GM12878 (cell line): ENCODE data around the gene NDUFV2. TPM values are rescaled to one million over a fixed set of nuclear protein-coding genes. Genes with fewer than 3 reads are reported as not detected.

Experiments
- ATAC-seq: fragments of 200-7000 bp; cut with Tn5 transposase; 3 replicates; pipeline ENCODE4 v1.9.1; 2020; ENCODE audit warnings: mild to moderate bottlenecking, moderate library complexity
- BruUV-seq: library from RNA; stranded (reverse); fragments of 400-500 nt; replicated peaks from 2 replicates; lab custom pipeline; 2021; lab: Mats Ljungman, UMichigan
- CTCF ChIA-PET: fragments of 300-600 bp; sonication (Branson Sonifier 250); formaldehyde crosslinking; extraction: SDS; loops from one replicate; lab custom pipeline; 2021; ENCODE audit warnings: inconsistent platforms; lab: Yijun Ruan, JAX
- POLR2A ChIA-PET: fragments of 350-600 bp; formaldehyde crosslinking; extraction: SDS; loops from one replicate; lab custom pipeline; 2021; ENCODE audit warnings: inconsistent platforms; lab: Charles Lee
- RAD21 ChIA-PET: fragments of 300-600 bp; sonication (Branson Sonifier 250); formaldehyde crosslinking; loops from one replicate; lab custom pipeline; 2023; ENCODE audit warnings: antibody characterized with exemption; ENCODE audit not compliant: unreplicated experiment; lab: Charles Lee
- SMC1A ChIA-PET: fragments of 300-600 bp; sonication (Branson Sonifier 250); formaldehyde crosslinking; loops from one replicate; lab custom pipeline; 2023; ENCODE audit not compliant: unreplicated experiment, uncharacterized antibody; lab: Charles Lee
- DNase-seq: peaks from one replicate; pipeline ENCODE4 v3.0.0-alpha.2; 2011; ENCODE audit warnings: low read depth, low spot score
- FAIRE-seq: peaks from 3 replicates; lab custom pipeline; 2011; peaks lifted over from hg19 to GRCh38; lab: Jason Lieb, UNC
- H2AFZ ChIP-seq: 2 replicates; pipeline ENCODE4 v1.6.0; 2011; ENCODE audit warnings: low read depth, low read length, control low read depth; ENCODE audit not compliant: control insufficient read depth
- H3K27ac ChIP-seq: 2 replicates; pipeline ENCODE4 v1.5.1; 2011; ENCODE audit warnings: control low read depth; ENCODE audit not compliant: control insufficient read depth, insufficient read depth
- H3K27me3 ChIP-seq, 2 experiments: replicated peaks in 1 of 2; 2 replicates each; pipeline versions ENCODE4 v1.6.0 to v1.6.1; 2011; ENCODE audit warnings: low read length in 1 of 2; ENCODE audit not compliant: control insufficient read depth in 2 of 2, insufficient read depth in 2 of 2
- H3K36me3 ChIP-seq, 2 experiments: 2 replicates each; pipeline ENCODE4 v1.5.1; 2011; ENCODE audit warnings: low read length in 1 of 2; ENCODE audit not compliant: control insufficient read depth in 2 of 2, insufficient read depth in 2 of 2
- H3K4me1 ChIP-seq: 2 replicates; pipeline ENCODE4 v1.6.1; 2011; ENCODE audit warnings: mild to moderate bottlenecking, low read length, moderate library complexity, mixed read lengths; ENCODE audit not compliant: control insufficient read depth, insufficient read depth
- H3K4me2 ChIP-seq: 2 replicates; pipeline ENCODE4 v1.6.0; 2011; ENCODE audit warnings: control low read depth; ENCODE audit not compliant: control insufficient read depth, insufficient read depth
- H3K4me3 ChIP-seq: fragments of 200-600 bp; sonication (generic); 2 replicates; pipeline ENCODE4 v1.5.1; 2016
- H3K79me2 ChIP-seq: 2 replicates; pipeline ENCODE4 v1.6.0; 2011; ENCODE audit warnings: low read length; ENCODE audit not compliant: control insufficient read depth, insufficient read depth
- H3K9ac ChIP-seq: 2 replicates; pipeline ENCODE4 v1.8.0; 2011; ENCODE audit warnings: low read length, control low read depth, mixed read lengths; ENCODE audit not compliant: control insufficient read depth, insufficient read depth
- H3K9me3 ChIP-seq: replicated peaks from 3 replicates; pipeline ENCODE4 v1.5.1; 2011; ENCODE audit warnings: mild to moderate bottlenecking, low read length; ENCODE audit not compliant: control insufficient read depth, insufficient read depth
- H4K20me1 ChIP-seq: 2 replicates; pipeline ENCODE4 v1.6.0; 2011; ENCODE audit not compliant: control insufficient read depth, insufficient read depth
- BCL11A ChIP-seq: IDR thresholded peaks from 2 replicates; pipeline ENCODE4 v1.6.1; 2011; ENCODE audit warnings: low read depth, low read length
- BCL3 ChIP-seq: IDR thresholded peaks from 2 replicates; pipeline ENCODE4 v1.6.1; 2011; ENCODE audit warnings: borderline replicate concordance, low read depth, mild to moderate bottlenecking, moderate library complexity, low read length; ENCODE audit not compliant: insufficient read depth, poor library complexity, severe bottlenecking
- BMI1 ChIP-seq: fragments of 450-650 bp; IDR thresholded peaks from 2 replicates; pipeline ENCODE4 v1.6.1; 2016; ENCODE audit warnings: mild to moderate bottlenecking, moderate library complexity, borderline replicate concordance
- BRCA1 ChIP-seq: IDR thresholded peaks from 2 replicates; pipeline ENCODE4 v1.6.1; 2011; ENCODE audit warnings: low read depth, low read length, improper control_type of control experiment
- CHD2 ChIP-seq: IDR thresholded peaks from 2 replicates; pipeline ENCODE4 v1.6.1; 2011; ENCODE audit warnings: low read depth, low read length, improper control_type of control experiment, borderline replicate concordance
- CREM ChIP-seq: IDR thresholded peaks from 2 replicates; pipeline ENCODE4 v1.6.1; 2014; ENCODE audit warnings: antibody characterized with exemption, low read depth
- GATAD2B ChIP-seq: fragments of 450-650 bp; conservative IDR thresholded peaks from 2 replicates; pipeline ENCODE4 v1.6.1; 2017; ENCODE audit warnings: low read depth, mild to moderate bottlenecking, moderate library complexity
- NFXL1 ChIP-seq: fragments of 450-650 bp; IDR thresholded peaks from 2 replicates; pipeline ENCODE4 v1.6.1; 2017; ENCODE audit warnings: antibody characterized with exemption, mild to moderate bottlenecking, borderline replicate concordance
- NKRF ChIP-seq: fragments of 450-650 bp; conservative IDR thresholded peaks from 2 replicates; pipeline ENCODE4 v1.6.1; 2017; ENCODE audit warnings: mild to moderate bottlenecking, moderate library complexity
- RELB ChIP-seq: fragments of 450-650 bp; IDR thresholded peaks from 2 replicates; pipeline ENCODE4 v1.6.1; 2017; ENCODE audit warnings: low read depth, mild to moderate bottlenecking, moderate library complexity
- RUNX3 ChIP-seq: IDR thresholded peaks from 2 replicates; pipeline ENCODE4 v1.6.1; 2012; ENCODE audit warnings: low read length, inconsistent platforms
- SKIL ChIP-seq: fragments of 450-650 bp; IDR thresholded peaks from 2 replicates; pipeline ENCODE4 v1.6.1; 2017; ENCODE audit warnings: mild to moderate bottlenecking, low read depth, inconsistent platforms; ENCODE audit not compliant: poor library complexity, severe bottlenecking
- TCF12 ChIP-seq: IDR thresholded peaks from 2 replicates; pipeline ENCODE4 v1.6.1; 2011; ENCODE audit warnings: low read depth, mild to moderate bottlenecking, low read length
- YBX1 ChIP-seq: fragments of 450-650 bp; IDR thresholded peaks from 2 replicates; pipeline ENCODE4 v1.6.1; 2016; ENCODE audit warnings: antibody characterized with exemption
- YY1 ChIP-seq: IDR thresholded peaks from 2 replicates; pipeline ENCODE4 v1.6.1; 2011; ENCODE audit warnings: low read depth, mild to moderate bottlenecking, low read length
- ZNF207 ChIP-seq: fragments of 450-650 bp; IDR thresholded peaks from 2 replicates; pipeline ENCODE4 v1.6.1; 2014; ENCODE audit warnings: antibody characterized with exemption, mild to moderate bottlenecking, borderline replicate concordance
- ZZZ3 ChIP-seq: IDR thresholded peaks from 2 replicates; pipeline ENCODE4 v1.6.1; 2011; ENCODE audit warnings: low read depth; ENCODE audit not compliant: control insufficient read depth, insufficient read length
- whole genome bisulfite sequencing: methylation state at CpG from one replicate; pipeline ENCODE4 v1.1.6; 2016; ENCODE audit warnings: low lambda C conversion rate; ENCODE audit not compliant: insufficient replicate concordance, insufficient coverage; ENCODE audit errors: missing lambda C conversion rate; 5-methylcytosine and 5-hydroxymethylcytosine counted together
- in situ Hi-C: fragments of 300-500 bp; cut with MboI; formaldehyde crosslinking; loops from 9 replicates; pipeline ENCODE4 v1.14.3; 2018; ENCODE audit warnings: mixed read lengths
- intact Hi-C: fragments of 100-400 bp; cut with micrococcal nuclease; formaldehyde crosslinking; loops from one replicate; pipeline ENCODE4 v1.14.2; 2022; ENCODE audit not compliant: unreplicated experiment
- polyA plus RNA-seq, 11 experiments: library from polyadenylated mRNA; depleted of rRNA in 4 of 11; unstranded in 6 of 11; stranded (reverse) in 5 of 11; fragments of >200 nt; fragmentation: Nextera tagmentation in 4 of 11; fragmentation: Illumina TruSeq in 1 of 11; extraction: Ambion mirVana in 4 of 11; extraction: Trizol in 1 of 11; gene quantifications; 1 replicate in 1 of 11; 2 replicates in 10 of 11; pipeline versions ENCODE4 v1.2.1 to v1.2.3, GENCODE V29; 2011 to 2016; ENCODE audit warnings: inconsistent platforms in 2 of 11, missing spikeins in 2 of 11, low read depth in 1 of 11
- total RNA-seq, 4 experiments: library from RNA; depleted of rRNA in 3 of 4; stranded (reverse); fragments of >200 nt in 3 of 4; fragmentation: Illumina TruSeq in 1 of 4; extraction: Trizol in 1 of 4; gene quantifications; 2 replicates each; pipeline versions ENCODE4 v1.2.1 to v1.2.3, GENCODE V29; 2013 to 2021

NDUFV2 gene
- total and polyA plus RNA-seq, 10 of the 15 experiments (the other 5 are each of a cell fraction or from before 2014, with no cell fraction given): 236 to 590 (median 321) TPM

- peak overlapping the region; percentile 20; the same call in 1 of the 2 replicates for H3K4me3 ChIP-seq
- no peaks in the 10 kb centered on the region for H3K27me3 ChIP-seq
- H2AFZ ChIP-seq: peak overlapping the region; percentile 48
- H3K9ac ChIP-seq: peak overlapping the region; percentile 27; the same call in 1 of the 2 replicates
- ChIA-PET POLR2A (interaction anchor here (0.7 to 2.9 kb wide), 3 partner anchors 13 to 68 kb away, joined by 3 to 10 read pairs (median 7); no protein-coding TSS in a partner anchor), RAD21 (interaction anchor here (0.6 to 0.9 kb wide), 2 partner anchors 13 to 80 kb away, joined by 3 to 5 read pairs; no protein-coding TSS in a partner anchor), CTCF (interaction anchor here (0.5 to 6.4 kb wide), 3 partner anchors 13 to 147 kb away, joined by 5 to 79 read pairs (median 10); partner anchors contain the start of gene ANKRD12), SMC1A (interaction anchor here (0.5 to 2.1 kb wide), 8 partner anchors 12 to 110 kb away, joined by 3 to 7 read pairs (median 4); no protein-coding TSS in a partner anchor)
- ATAC-seq (peak; percentile 28), DNase-seq (peak; percentile 66), FAIRE-seq (no peak)
- BruUV-seq: no TSS peak
- in situ Hi-C loops: loop anchor here (10.0 kb wide), 1 partner anchor 265 kb away; the partner anchor contains the start of gene TWSG1
- intact Hi-C loops: loop anchor here (5.0 kb wide), 1 partner anchor 283 kb away; no protein-coding TSS in a partner anchor
- H3K4me1 ChIP-seq: peaks cover 54% of the 10 kb centered on the region
- H3K9me3 ChIP-seq: no peaks in the 10 kb centered on the region
- H3K79me2 ChIP-seq: no peaks in the 10 kb centered on the region
- WGBS: 4% methylated on average over 9 of the region's 9 CpGs
- peak overlapping the region; percentile 96 for H3K27ac ChIP-seq
- no peaks in the 10 kb centered on the region for H4K20me1 ChIP-seq
- H3K36me3 ChIP-seq: no peaks in the 10 kb centered on the region
- H3K4me2 ChIP-seq: peak overlapping the region; percentile 44
- TF ChIP-seq YY1 (peak; percentile 51; the same call in 1 of the 2 replicates), SKIL (no peak), BCL3 (peak; percentile 60), CHD2 (peak; percentile 55; the same call in 1 of the 2 replicates), GATAD2B (peak; percentile 61; the same call in 1 of the 2 replicates), NKRF (no peak), RELB (peak; percentile 79), BMI1 (no peak), ZNF207 (no peak), BRCA1 (no peak), BCL11A (peak; percentile 65), ZZZ3 (no peak), CREM (peak; percentile 68), TCF12 (peak; percentile 81), YBX1 (no peak), RUNX3 (peak; percentile 78), NFXL1 (no peak)
These were observed 32.9 kb upstream of the NDUFV2 start for GRCh38 chr18:9069601-9070000.
